HG02571 (cell line): ENCODE measurements around the gene SRXN1.
"Not testable (repeated sequence)": the region's sequence is repeated elsewhere in the genome, so short reads cannot be mapped to it uniquely, and the experiment has no call there.

Experiments
- ATAC-seq: cut with Tn5 transposase; IDR thresholded peaks from one replicate; pipeline ENCODE4 v1.9.1; 2021; ENCODE audit warnings: mild to moderate bottlenecking, moderate library complexity; ENCODE audit not compliant: unreplicated experiment

SRXN1 gene

GRCh38 chr20:655726-656624 is 3.0 kb upstream of the SRXN1 start:
- ATAC-seq, result no peak

- ATAC-seq, result no peak
Observed at GRCh38 chr20:654417-654750, 1.4 kb upstream of the SRXN1 start.

DNA sequence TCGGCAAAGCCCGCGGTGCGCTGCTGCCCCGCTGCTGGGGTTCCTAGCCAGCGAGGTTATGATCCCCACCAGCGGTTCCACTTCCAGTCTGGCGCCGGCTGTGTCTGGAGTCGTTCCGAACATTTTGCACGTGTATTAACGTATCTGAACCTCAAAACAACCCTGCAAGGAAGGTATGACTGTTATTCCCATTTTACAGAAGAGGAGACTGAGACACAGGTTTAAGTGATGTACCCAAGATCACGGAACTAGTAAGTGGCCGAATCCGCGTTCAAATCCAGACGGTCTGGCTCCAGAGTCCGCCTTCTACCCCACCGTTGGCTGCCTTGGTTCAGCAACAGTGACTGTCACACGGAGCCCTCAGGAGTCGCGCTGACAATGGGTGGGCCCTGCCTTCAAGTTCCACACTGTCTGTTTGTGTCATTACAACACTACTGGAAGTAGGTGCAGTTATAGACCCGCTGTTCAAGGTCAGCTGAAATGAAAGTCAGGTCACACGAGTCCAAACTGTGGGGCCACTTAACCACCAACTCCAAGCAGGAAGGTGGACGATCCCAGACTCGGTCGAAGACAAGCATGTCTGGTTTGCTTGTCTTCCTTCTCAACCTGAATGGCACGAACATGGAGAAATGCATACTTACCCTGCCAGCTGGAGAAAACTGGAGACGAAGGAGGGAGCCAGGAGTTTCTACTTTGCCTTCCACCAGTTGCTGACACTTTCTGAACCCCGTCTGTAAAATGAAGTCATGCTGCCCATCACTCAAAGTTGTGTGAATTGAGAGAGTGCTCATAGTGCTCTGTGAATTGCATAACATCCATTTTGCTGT is 803 bp upstream of the SRXN1 start:
- ATAC-seq, result no peak

DNA sequence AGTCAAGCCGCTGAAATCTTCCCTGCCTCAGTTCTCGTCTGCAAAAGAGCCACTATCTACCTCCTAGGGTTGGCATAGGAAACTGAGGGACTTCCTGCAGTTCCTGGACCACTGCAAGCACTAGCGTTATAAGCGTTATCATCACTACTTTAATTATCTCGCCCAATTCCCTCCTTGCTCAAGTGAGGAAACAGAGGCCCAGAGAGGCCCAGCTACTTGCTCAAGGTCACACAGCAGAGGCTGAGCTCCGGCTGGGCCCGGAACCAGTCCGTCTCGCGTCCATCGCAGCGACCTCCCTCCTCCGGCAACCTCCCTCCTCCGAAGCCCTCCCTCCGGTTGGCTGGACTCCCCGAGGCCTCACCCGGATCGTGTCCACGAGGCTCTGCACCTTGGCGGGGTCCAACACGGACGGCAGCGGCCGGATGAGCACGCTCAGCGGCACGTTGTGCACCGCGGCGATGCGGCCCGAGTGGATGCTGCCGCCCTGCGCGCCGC is 338 bp downstream of the SRXN1 start:
- peak; percentile 19 for ATAC-seq

DNA sequence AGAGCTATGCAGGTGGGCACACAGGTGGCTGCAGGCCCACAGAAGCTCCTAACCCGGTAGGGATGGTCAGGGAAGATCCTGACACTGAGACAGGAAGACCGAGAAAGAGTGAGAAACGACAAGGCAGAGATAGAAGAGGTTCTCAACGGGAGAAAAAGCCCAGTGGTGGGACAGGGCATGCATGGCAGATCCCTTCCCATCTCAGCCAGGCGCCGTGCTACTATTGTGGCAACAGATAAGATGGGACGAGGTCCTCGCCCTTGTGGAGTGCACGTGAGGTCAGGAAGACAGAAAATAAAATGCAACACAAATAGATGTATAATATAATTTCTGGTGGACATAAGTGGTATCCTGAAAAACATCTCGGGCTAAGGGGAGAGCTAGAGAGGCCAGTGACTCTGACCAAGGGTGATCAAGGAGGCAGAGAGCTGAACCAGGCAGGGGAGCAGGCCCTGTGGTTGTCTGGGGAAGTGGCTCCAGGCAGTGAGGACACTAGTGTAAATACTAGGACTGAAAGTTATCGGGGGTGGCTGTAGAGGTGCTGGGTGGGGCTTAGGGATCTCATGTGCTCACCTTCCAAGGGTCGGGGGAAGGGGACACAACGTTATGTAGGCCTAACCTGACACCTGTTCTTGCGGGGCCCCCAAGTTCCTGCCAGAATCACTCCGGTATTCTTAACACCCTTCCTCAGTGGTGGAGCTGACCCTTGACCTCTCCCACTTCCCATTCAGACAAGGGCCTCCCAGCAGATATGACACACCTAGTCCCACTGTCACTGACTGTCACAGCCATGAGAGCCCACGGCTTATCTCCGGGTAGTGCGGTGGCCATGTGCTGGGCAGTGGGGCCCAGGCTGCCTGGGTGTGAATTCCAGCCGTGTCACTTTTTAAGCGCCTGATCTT is 1.0 kb downstream of the SRXN1 start:
- ATAC-seq, result no peak

DNA sequence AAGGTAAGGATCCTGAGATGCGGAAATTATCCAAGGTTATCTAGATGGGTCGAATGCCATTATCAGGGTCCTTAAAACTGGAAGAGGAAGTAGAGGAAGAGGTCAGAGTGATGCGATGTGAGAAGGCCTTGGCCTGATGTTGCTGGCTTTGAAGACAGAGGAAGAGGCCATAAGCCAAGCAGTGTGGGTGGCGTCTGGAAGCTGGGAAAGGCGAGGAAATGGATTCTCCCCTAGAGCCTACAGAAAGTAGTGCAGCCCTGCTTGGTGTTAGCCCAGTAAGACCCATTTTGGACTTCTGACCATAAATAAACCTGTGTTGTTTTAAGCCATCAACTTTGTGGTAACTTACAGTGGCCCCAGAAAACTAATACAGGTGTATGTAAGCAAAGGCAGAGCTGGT is 2.0 kb downstream of the SRXN1 start:
- ATAC-seq, result no peak

DNA sequence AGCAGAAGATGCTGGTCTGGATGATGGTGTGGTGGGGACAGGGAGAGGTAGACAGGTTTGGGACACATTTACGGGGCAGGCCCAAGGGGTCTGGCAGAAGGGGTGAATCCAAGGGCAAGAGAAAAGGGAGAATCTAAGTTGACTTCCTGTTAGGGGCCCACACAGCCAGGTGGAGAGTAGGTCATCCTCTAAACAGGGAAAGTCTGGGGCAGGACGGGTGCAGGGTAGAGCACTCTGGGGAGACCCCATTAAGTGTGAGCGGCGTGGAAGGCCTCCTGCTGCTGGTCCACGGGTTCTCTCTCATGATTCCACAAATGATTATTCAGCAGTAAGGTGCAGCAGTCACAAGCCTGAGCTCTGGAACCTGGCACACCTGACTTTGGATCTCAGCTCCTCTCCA is 2.7 kb downstream of the SRXN1 start:
- ATAC-seq, result no peak

DNA sequence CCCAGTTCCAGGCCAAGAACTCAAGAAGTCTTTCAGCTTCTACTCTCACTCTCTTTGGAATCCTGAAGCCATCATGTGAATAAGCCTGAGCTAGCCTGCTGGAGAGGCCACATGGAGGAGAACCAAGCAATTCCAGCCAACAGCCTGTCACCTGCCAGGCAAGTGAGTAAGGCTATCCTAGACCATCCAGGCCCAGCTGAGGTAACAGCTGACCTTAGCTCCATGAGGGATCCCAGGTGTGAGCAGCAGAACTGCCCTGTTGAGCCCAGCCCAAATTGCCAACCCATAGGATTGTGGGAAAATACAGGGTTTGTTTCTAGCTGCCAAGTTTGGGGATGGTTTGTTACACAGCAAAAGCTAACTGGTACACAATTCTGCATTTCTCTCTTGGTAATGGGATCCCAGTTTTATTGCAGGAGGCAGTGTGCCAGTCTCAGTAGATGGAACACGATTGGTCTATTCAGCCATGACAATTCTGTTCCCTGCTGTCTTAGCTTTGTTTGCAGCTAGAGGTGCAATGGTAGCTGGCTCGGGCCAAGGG is 5.5 kb downstream of the SRXN1 start:
- ATAC-seq, result no peak

- no peak for ATAC-seq
Observed at GRCh38 chr20:646868-647233, 6.1 kb downstream of the SRXN1 start.

DNA sequence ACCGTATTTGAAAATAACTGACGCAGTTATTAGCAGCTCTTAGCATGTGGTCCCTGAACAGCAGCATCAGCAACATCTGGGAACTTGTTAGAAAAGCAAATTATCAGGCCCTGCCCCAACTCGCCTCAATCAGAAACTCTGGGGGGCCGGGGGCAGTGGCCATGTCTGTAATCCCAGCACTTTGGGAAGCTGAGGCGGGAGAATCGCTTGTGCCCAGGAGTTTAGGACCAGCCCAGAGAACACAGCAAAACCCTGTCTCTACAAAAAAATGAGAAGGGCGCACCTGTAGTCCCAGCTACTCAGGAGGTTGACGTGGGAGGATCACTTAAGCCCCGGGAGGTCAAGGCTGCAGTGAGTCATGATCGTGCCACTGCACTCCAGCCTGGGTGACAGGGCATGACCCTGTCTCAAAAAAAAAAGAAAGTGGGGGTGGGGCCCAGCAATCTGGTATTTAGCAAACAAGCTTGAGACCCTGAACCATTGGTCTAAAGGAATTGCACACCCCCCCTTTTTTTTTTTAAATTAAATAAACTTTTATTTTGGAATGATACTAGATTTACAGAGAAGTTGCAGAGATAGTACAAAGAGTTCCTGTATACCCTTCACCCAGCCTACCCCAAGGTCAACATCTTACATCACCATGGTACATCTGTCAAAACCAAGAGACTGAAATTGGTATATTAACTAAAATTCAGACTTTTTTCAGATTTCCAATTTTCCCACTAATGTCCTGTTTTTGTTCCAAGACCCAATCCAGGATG is 6.7 kb downstream of the SRXN1 start:
- no peak for ATAC-seq

- ATAC-seq, result peak; percentile 59
Observed at GRCh38 chr20:645318-646106, 7.5 kb downstream of the SRXN1 start.

GRCh38 chr20:644692-645317 is 8.2 kb downstream of the SRXN1 start:
- no peak for ATAC-seq

DNA sequence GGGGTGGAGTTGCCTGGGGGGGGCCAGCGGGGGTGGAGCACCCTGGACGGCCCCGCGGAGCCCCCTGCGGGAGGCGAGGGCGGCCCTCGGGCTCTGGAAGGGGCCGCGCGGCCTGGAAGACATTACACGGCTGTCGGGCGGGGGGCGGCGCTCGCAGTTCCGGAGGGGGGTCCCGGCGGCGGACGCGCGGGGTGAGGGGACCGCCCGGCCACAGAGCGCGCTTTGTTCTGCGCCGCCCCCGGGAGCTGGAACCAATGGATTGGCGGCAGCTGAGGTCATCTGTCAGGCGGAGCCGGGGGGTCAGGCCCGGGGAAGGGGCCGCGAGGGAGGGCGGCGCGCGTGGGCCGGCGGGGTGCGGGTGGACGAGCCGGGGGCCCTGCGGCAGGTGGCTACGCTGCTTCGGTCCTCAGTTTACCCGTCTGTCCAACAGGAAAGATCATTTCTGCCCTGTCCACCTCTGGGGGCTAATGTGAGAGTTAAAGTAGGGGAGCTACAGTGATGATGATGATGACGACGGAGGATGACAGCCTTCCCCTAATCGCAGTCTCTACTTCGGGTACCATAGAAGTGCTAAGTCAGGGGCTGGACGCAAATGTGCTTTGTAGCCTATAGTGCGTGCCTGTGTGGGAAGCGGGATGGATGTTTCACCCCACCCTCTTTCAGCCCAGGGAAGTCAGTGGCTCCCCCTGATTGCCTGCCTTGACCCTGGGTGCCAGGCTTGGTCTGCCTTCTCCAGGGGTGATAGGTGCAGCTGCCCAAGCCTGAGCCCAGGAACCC is 10.4 kb downstream of the SRXN1 start:
- no peak for ATAC-seq

DNA sequence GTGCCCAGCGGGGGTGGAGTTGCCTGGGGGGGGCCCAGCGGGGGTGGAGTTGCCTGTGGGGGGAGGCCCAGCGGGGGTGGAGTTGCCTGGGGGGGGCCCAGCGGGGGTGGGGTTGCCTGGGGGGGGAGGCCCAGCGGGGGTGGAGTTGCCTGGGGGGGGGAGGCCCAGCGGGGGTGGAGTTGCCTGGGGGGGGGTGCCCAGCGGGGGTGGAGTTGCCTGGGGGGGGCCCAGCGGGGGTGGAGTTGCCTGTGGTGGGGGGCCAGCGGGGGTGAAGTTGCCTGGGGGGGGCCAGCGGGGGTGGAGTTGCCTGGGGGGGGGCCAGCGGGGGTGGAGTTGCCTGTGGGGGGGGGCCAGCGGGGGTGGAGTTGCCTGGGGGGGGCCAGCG is 11.0 kb downstream of the SRXN1 start:
- not testable (repeated sequence) for ATAC-seq

DNA sequence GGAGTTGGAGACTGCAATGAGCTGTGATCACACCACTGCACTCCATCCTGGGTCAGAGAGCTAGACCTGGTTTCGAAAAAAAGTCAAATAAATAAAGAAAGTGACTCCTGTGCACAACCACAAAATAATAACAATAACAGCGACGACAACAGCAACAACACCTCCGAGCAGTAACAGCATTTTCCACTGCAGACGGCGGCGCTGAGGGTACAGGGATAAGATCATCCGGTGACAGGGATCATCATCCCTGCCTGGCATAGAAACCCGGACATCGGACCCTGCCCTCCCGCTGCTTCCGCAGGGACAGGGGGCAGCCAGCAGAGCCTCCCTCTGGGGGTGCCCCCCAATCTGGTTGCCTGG is 11.5 kb downstream of the SRXN1 start:
- ATAC-seq, result no peak

GRCh38 chr20:640674-641515 is 12.1 kb downstream of the SRXN1 start:
- ATAC-seq, result no peak

GRCh38 chr20:638579-638978 is 14.4 kb downstream of the SRXN1 start:
- no peak for ATAC-seq
